Adrenal gland (tissue), 12 donors: Measurements from ENCODE around the gene NIP7. TPM values are rescaled to one million over a fixed set of nuclear protein-coding genes. Genes with fewer than 3 reads are reported as not detected.
A peak's percentile ranks its signal among the peaks of the same experiment; 100 is the strongest.

Experiments used
- DNase-seq, 7 donors: peaks; one replicate each; pipeline ENCODE4 v3.0.0-alpha.2; 2019 to 2020
- H3K27ac ChIP-seq, 5 donors: fragments of 200-600 bp; sonication (generic) in 4 of 5; 1 replicate in 3 of 5; 2 replicates in 2 of 5; pipeline versions ENCODE4 v1.5.1 to v1.8.0; 2016 to 2020; ENCODE audit warnings: mild to moderate bottlenecking in 1 of 5
- H3K27me3 ChIP-seq: fragments of 200-600 bp; 2 replicates; pipeline ENCODE4 v1.8.0; 2021
- H3K36me3 ChIP-seq, 2 donors: fragments of 200-600 bp; replicated peaks in 1 of 2; 1 replicate in 1 of 2; 2 replicates in 1 of 2; pipeline versions ENCODE4 v1.5.1 to v1.8.0; 2018 to 2022
- H3K4me1 ChIP-seq, 2 donors: fragments of 200-600 bp; replicated peaks in 1 of 2; 1 replicate in 1 of 2; 2 replicates in 1 of 2; pipeline versions ENCODE4 v1.5.1 to v1.8.0; 2018 to 2021
- H3K4me3 ChIP-seq, 4 donors: fragments of 200-600 bp; sonication (generic) in 3 of 4; one replicate each; pipeline ENCODE4 v1.5.1; 2016 to 2018
- H3K9me3 ChIP-seq, 3 donors: fragments of 200-600 bp; sonication (generic) in 1 of 3; replicated peaks in 1 of 3; 1 replicate in 2 of 3; 2 replicates in 1 of 3; pipeline versions ENCODE4 v1.5.1 to v1.8.0; 2016 to 2021
- CTCF ChIP-seq, 6 experiments: fragments of 450-650 bp in 4 of 6; fragments of 200-600 bp in 2 of 6; sonication (generic) in 1 of 6; IDR thresholded peaks; 1 replicate in 5 of 6; 2 replicates in 1 of 6; pipeline versions ENCODE4 v1.5.1 to v1.8.0; 2016 to 2021; ENCODE audit warnings: antibody characterized with exemption in 6 of 6, mild to moderate bottlenecking in 2 of 6, moderate library complexity in 1 of 6
- POLR2A ChIP-seq, 2 donors: fragments of 450-650 bp; IDR thresholded peaks; one replicate each; pipeline ENCODE4 v1.6.1; 2017; ENCODE audit warnings: antibody characterized with exemption in 2 of 2, mild to moderate bottlenecking in 2 of 2, moderate library complexity in 1 of 2
- WGBS, 4 donors: extraction: QIAGEN DNeasy Blood & Tissue Kit in 2 of 4; methylation state at CpG; one replicate each; pipeline versions ENCODE4 v1.1.5 to v1.1.7; 2013 to 2017; 5-methylcytosine and 5-hydroxymethylcytosine counted together
- intact Hi-C, 2 donors: fragments of 100-400 bp; cut with DNase I; formaldehyde crosslinking; loops; one replicate each; pipeline versions ENCODE4 v1.14.1 to v1.15.0; 2022 to 2023
- polyA plus RNA-seq, 3 donors: library from polyadenylated mRNA; stranded (reverse); fragments of 200-250 nt in 2 of 3; fragments of 350-450 nt in 1 of 3; fragmentation: Illumina TruSeq in 1 of 3; extraction: RNeasy Lipid Tissue Mini Kit (QIAGEN cat#74804) in 1 of 3; gene quantifications; one replicate each; pipeline ENCODE4 v1.2.3, GENCODE V29; 2013 to 2014
- total RNA-seq, 9 donors: library from RNA; depleted of rRNA in 4 of 9; stranded (reverse); fragments of >200 nt in 4 of 9; fragments of 120-200 nt in 1 of 9; fragmentation: NEBNext Ultra II Directional in 1 of 9; extraction: Animal tissue kit (Norgen Biotek cat#: 25700) in 1 of 9; gene quantifications; one replicate each; pipeline versions ENCODE4 v1.1.0 to v1.2.4, GENCODE V29; 2013 to 2023
- donor health status: healthy with polysubstance abuse.
- donor health status: Bipolar disorder and iron deficiency.
- donor health status: DM: yes; HTN: yes; CAD: no.
- donor health status: DM: no; HTN: no; CAD: no.
- donor health status: DM: no; HTN: no; CAD: no.
- donor health status: DM: yes; HTN: yes; CAD: no.

The NIP7 gene
- total and polyA plus RNA-seq, 12 donors = 10.5 to 38.0 (median 21.6) TPM

GRCh38 chr16:69365901-69366300 lies 26.3 kb downstream of the NIP7 start:
- intact Hi-C loops = no loop called here
- H3K36me3 ChIP-seq = peaks cover 0 to 70% of the 10 kb centered on the region in 2 donors
- peak in 1 of 7 donors; percentile 13 for DNase-seq
- WGBS, 4 donors = 64 to 84% (median 74%) methylated on average over 2 of the region's 2 CpGs
- TF ChIP-seq POLR2A (IDR thresholded peaks at IDR 0.05) (no peak), CTCF (IDR thresholded peaks at IDR 0.05) (no peak)
- H3K9me3 ChIP-seq = no peaks in the 10 kb centered on the region
- H3K4me3 ChIP-seq = no peak overlapping the region
- no peak overlapping the region for H3K27ac ChIP-seq
- H3K27me3 ChIP-seq = no peaks in the 10 kb centered on the region
- H3K4me1 ChIP-seq = no peaks in the 10 kb centered on the region

- 92 to 96% (median 95%) methylated on average over 7 of the region's 7 CpGs for WGBS, 4 donors
Observed at GRCh38 chr16:69366431-69366830, 26.9 kb downstream of the NIP7 start.

GRCh38 chr16:69367980-69368379 lies 28.4 kb downstream of the NIP7 start:
- WGBS, 4 donors = 80 to 91% (median 86%) methylated on average over 7 of the region's 7 CpGs
- H3K4me1 ChIP-seq = no peaks in the 10 kb centered on the region
- peak in 1 of 7 donors; percentile 39 for DNase-seq
- no peaks in the 10 kb centered on the region for H3K27me3 ChIP-seq
- H3K9me3 ChIP-seq = no peaks in the 10 kb centered on the region
- peaks cover 0 to 79% of the 10 kb centered on the region in 2 donors for H3K36me3 ChIP-seq
- no peak overlapping the region for H3K4me3 ChIP-seq
- intact Hi-C loops = no loop called here
- TF ChIP-seq CTCF (IDR thresholded peaks at IDR 0.05) = no peak
- no peak for TF ChIP-seq POLR2A (IDR thresholded peaks at IDR 0.05)
- no peak overlapping the region for H3K27ac ChIP-seq

More at GRCh38 chr16:69366431-69366830, 26.9 kb downstream of the NIP7 start:
- Histone ChIP-seq H3K9me3 (no peaks in the 10 kb centered on the region), H3K4me1 (no peaks in the 10 kb centered on the region), H3K36me3 (peaks cover 0 to 72% of the 10 kb centered on the region in 2 donors), H3K27me3 (no peaks in the 10 kb centered on the region), H3K4me3 (no peak overlapping the region), H3K27ac (no peak overlapping the region)
- TF ChIP-seq CTCF (IDR thresholded peaks at IDR 0.05) = no peak
- TF ChIP-seq POLR2A (IDR thresholded peaks at IDR 0.05) = no peak
- peak in 1 of 7 donors; percentile 33 for DNase-seq
- intact Hi-C loops = no loop called here

- TF ChIP-seq POLR2A (IDR thresholded peaks at IDR 0.05) = no peak
- no peak for TF ChIP-seq CTCF (IDR thresholded peaks at IDR 0.05)
- WGBS, 4 donors = 94 to 99% (median 96%) methylated on average over 4 of the region's 4 CpGs
- no peak overlapping the region for H3K27ac ChIP-seq
- no peaks in the 10 kb centered on the region for H3K9me3 ChIP-seq
- no peaks in the 10 kb centered on the region for H3K4me1 ChIP-seq
- intact Hi-C loops = no loop called here
- no peak for DNase-seq
- H3K27me3 ChIP-seq = no peaks in the 10 kb centered on the region
- H3K36me3 ChIP-seq = peaks cover 0 to 77% of the 10 kb centered on the region in 2 donors
- no peak overlapping the region for H3K4me3 ChIP-seq
Observed at GRCh38 chr16:69368866-69369265, 29.3 kb downstream of the NIP7 start.
